K562 (cell line): ENCODE results near the gene CAMK2B. TPM values are rescaled to one million over a fixed set of nuclear protein-coding genes. Genes with fewer than 3 reads are reported as not detected.

Experiments used
- ATAC-seq: fragments of 200-7000 bp; cut with Tn5 transposase; 3 replicates; pipeline ENCODE4 v1.9.1; 2020; ENCODE audit warnings: moderate library complexity
- BruUV-seq: library from RNA; stranded (reverse); fragments of 400-500 nt; replicated peaks from 2 replicates; lab custom pipeline; 2021; lab: Mats Ljungman, UMichigan
- CTCF ChIA-PET: fragments of 300-600 bp; formaldehyde crosslinking; extraction: SDS; loops from one replicate; lab custom pipeline; 2021; ENCODE audit warnings: low intra/inter-chr PET ratio; lab: Yijun Ruan, JAX
- POLR2A ChIA-PET: fragments of 300-600, 350-650 bp; sonication (Branson Sonifier 250); formaldehyde crosslinking; extraction: SDS; loops from one replicate; lab custom pipeline; 2021; ENCODE audit warnings: antibody characterized with exemption, inconsistent platforms; lab: Yijun Ruan, JAX
- DNase-seq, 4 experiments: peaks; one replicate each; pipeline versions ENCODE4 v3.0.0 to v3.0.0-alpha.2; 2011 to 2018; ENCODE audit warnings: low spot score in 3 of 4, mixed read lengths in 3 of 4; ENCODE audit errors: extremely low read depth in 1 of 4
- FAIRE-seq: peaks from 2 replicates; lab custom pipeline; 2011; peaks lifted over from hg19 to GRCh38; lab: Jason Lieb, UNC
- H2AFZ ChIP-seq: 2 replicates; pipeline ENCODE4 v1.6.0; 2011; ENCODE audit warnings: low read depth, low read length, control low read depth, inconsistent platforms
- H3K27ac ChIP-seq: fragments of 200-600 bp; 3 replicates; pipeline ENCODE4 v1.8.0; 2011; ENCODE audit warnings: low read depth, mild to moderate bottlenecking, control low read depth, inconsistent platforms, low read length, moderate library complexity, mixed read lengths; ENCODE audit errors: extremely low read depth
- H3K27me3 ChIP-seq, 2 experiments: fragments of 300-600 bp in 1 of 2; 2 replicates in 1 of 2; 3 replicates in 1 of 2; pipeline versions ENCODE4 v1.6.0 to v1.8.0; 2011; ENCODE audit warnings: inconsistent platforms in 2 of 2, low read length in 2 of 2, mild to moderate bottlenecking in 1 of 2, mixed read lengths in 1 of 2, moderate library complexity in 1 of 2; ENCODE audit not compliant: control insufficient read depth in 2 of 2, insufficient read depth in 2 of 2
- H3K36me3 ChIP-seq: fragments of 300-600 bp; 3 replicates; pipeline ENCODE4 v1.8.0; 2011; ENCODE audit warnings: mild to moderate bottlenecking, low read length, inconsistent platforms; ENCODE audit not compliant: control insufficient read depth, insufficient read depth
- H3K4me1 ChIP-seq, 2 experiments: fragments of 200-600 bp in 1 of 2; replicated peaks in 1 of 2; 2 replicates in 1 of 2; 3 replicates in 1 of 2; pipeline versions ENCODE4 v1.5.1 to v1.8.0; 2011; ENCODE audit warnings: inconsistent platforms in 2 of 2, low read length in 2 of 2, mild to moderate bottlenecking in 1 of 2, mixed read lengths in 1 of 2, moderate library complexity in 1 of 2; ENCODE audit not compliant: control insufficient read depth in 2 of 2, insufficient read depth in 2 of 2
- H3K4me2 ChIP-seq: 2 replicates; pipeline ENCODE4 v1.6.1; 2011; ENCODE audit warnings: low read length, control low read depth, inconsistent platforms, mixed read lengths; ENCODE audit not compliant: insufficient read depth
- H3K4me3 ChIP-seq: fragments of 200-600 bp; sonication (generic), shearing (Covaris generic); 2 replicates; pipeline ENCODE4 v1.5.1; 2016; ENCODE audit warnings: control low read depth, inconsistent platforms
- H3K79me2 ChIP-seq: fragments of 200-600 bp; 3 replicates; pipeline ENCODE4 v1.8.0; 2011; ENCODE audit warnings: low read length, inconsistent platforms; ENCODE audit not compliant: control insufficient read depth, insufficient read depth
- H3K9ac ChIP-seq, 2 experiments: 2 replicates each; pipeline versions ENCODE4 v1.6.0 to v1.6.1; 2011; ENCODE audit warnings: low read depth in 2 of 2, low read length in 2 of 2, control low read depth in 1 of 2, inconsistent platforms in 1 of 2, mild to moderate bottlenecking in 1 of 2, mixed read lengths in 1 of 2; ENCODE audit not compliant: insufficient read depth in 1 of 2
- H3K9me1 ChIP-seq: one replicate; pipeline ENCODE4 v1.6.0; 2011; ENCODE audit warnings: inconsistent platforms, mild to moderate bottlenecking, low read length, moderate library complexity; ENCODE audit not compliant: control insufficient read depth, insufficient read depth
- H3K9me3 ChIP-seq: replicated peaks from 2 replicates; pipeline ENCODE4 v1.5.1; 2011; ENCODE audit warnings: low read depth, low read length, inconsistent platforms; ENCODE audit not compliant: control insufficient read depth, insufficient read depth
- H4K20me1 ChIP-seq: replicated peaks from 2 replicates; pipeline ENCODE4 v1.6.1; 2011; ENCODE audit warnings: low read length, inconsistent platforms, mixed read lengths; ENCODE audit not compliant: control insufficient read depth, insufficient read depth
- FOS ChIP-seq: IDR thresholded peaks from 3 replicates; pipeline ENCODE4 v1.6.1; 2011; ENCODE audit not compliant: insufficient read length; ENCODE audit errors: extremely low read depth
- MYBL2 ChIP-seq, 2 experiments: fragments of 450-650 bp in 1 of 2; sonication (generic) in 1 of 2; formaldehyde crosslinking in 1 of 2; IDR thresholded peaks; 2 replicates each; pipeline versions ENCODE4 v1.6.1 to v1.8.1; 2017 to 2022; ENCODE audit warnings: borderline replicate concordance in 1 of 2, inconsistent platforms in 1 of 2, low read depth in 1 of 2, mild to moderate bottlenecking in 1 of 2, missing genetic modification reagents in 1 of 2, moderate library complexity in 1 of 2
- NUFIP1 ChIP-seq: fragments of 450-650 bp; IDR thresholded peaks from 2 replicates; pipeline ENCODE4 v1.6.1; 2018; ENCODE audit not compliant: partially characterized antibody
- POLR3A ChIP-seq: IDR thresholded peaks from 2 replicates; pipeline ENCODE4 v1.6.1; 2011; ENCODE audit warnings: borderline replicate concordance, mild to moderate bottlenecking, moderate library complexity; ENCODE audit not compliant: insufficient read length, insufficient read depth; ENCODE audit errors: extremely low read depth
- STAT5B ChIP-seq: fragments of 250-450 bp; sonication (Bioruptor Pico); IDR thresholded peaks from 2 replicates; pipeline ENCODE4 v1.8.0; 2021; ENCODE audit warnings: mild to moderate bottlenecking, inconsistent platforms
- TRIM28 ChIP-seq: fragments of 450-650 bp; IDR thresholded peaks from 2 replicates; pipeline ENCODE4 v1.6.1; 2017
- ZBTB40 ChIP-seq, 2 experiments: fragments of 450-650 bp in 1 of 2; sonication (generic) in 1 of 2; formaldehyde crosslinking in 1 of 2; IDR thresholded peaks; 2 replicates each; pipeline versions ENCODE4 v1.7.1 to v1.9.0; 2016 to 2022; ENCODE audit warnings: inconsistent platforms in 1 of 2, mild to moderate bottlenecking in 1 of 2, missing genetic modification reagents in 1 of 2
- ZNF165 ChIP-seq: fragments of 250-450 bp; sonication (Bioruptor Pico); IDR thresholded peaks from 2 replicates; pipeline ENCODE4 v1.4.0; 2020; ENCODE audit warnings: borderline replicate concordance
- WGBS: fragments of 100-300 bp; shearing (Covaris generic); methylation state at CpG from one replicate; pipeline ENCODE4 v1.1.6; 2016; ENCODE audit warnings: low coverage, mixed read lengths; ENCODE audit not compliant: insufficient coverage; ENCODE audit errors: missing lambda C conversion rate; 5-methylcytosine and 5-hydroxymethylcytosine counted together
- in situ Hi-C: fragments of 300-500 bp; cut with MboI; formaldehyde crosslinking; loops from 4 replicates; pipeline ENCODE4 v1.15.0; 2018; ENCODE audit warnings: inconsistent platforms, mixed read lengths
- intact Hi-C: fragments of 100-400 bp; cut with micrococcal nuclease; formaldehyde crosslinking; loops from 2 replicates; pipeline ENCODE4 v1.14.2; 2022
- polyA plus RNA-seq, 8 experiments: library from polyadenylated mRNA; depleted of rRNA in 4 of 8; stranded (reverse) in 5 of 8; unstranded in 3 of 8; fragments of >200 nt; fragmentation: Nextera tagmentation in 2 of 8; fragmentation: Illumina TruSeq in 1 of 8; extraction: Ambion mirVana in 2 of 8; extraction: Trizol in 1 of 8; gene quantifications; 2 replicates each; pipeline versions ENCODE4 v1.2.1 to v1.2.3, GENCODE V29; 2011 to 2014; ENCODE audit warnings: inconsistent platforms in 1 of 8, missing spikeins in 1 of 8
- total RNA-seq, 7 experiments: library from RNA; depleted of rRNA in 6 of 7; stranded (reverse); fragments of >200 nt in 6 of 7; fragmentation: Illumina TruSeq in 2 of 7; extraction: Trizol in 2 of 7; gene quantifications; 2 replicates each; pipeline versions ENCODE4 v1.2.1 to v1.2.3, GENCODE V29; 2011 to 2021; ENCODE audit warnings: low replicate concordance in 1 of 7
- TF ChIP-seq, protein P1 (sequence below), 3 experiments: IDR thresholded peaks in 2 of 3; conservative IDR thresholded peaks in 1 of 3; 2 replicates each; pipeline ENCODE4 v1.5.1; 2011 to 2012; ENCODE audit warnings: low read length in 3 of 3, mild to moderate bottlenecking in 3 of 3, control low read depth in 2 of 3, improper control_type of control experiment in 1 of 3, inconsistent platforms in 1 of 3, low read depth in 1 of 3, mixed read lengths in 1 of 3, moderate library complexity in 1 of 3; ENCODE audit not compliant: insufficient read depth in 2 of 3

CAMK2B gene
- total and polyA plus RNA-seq, 9 of the 15 experiments (the other 6 are each of a cell fraction or from before 2014, with no cell fraction given) = 0.04 to 0.09 (median 0.05) TPM; not detected in 4

DNA sequence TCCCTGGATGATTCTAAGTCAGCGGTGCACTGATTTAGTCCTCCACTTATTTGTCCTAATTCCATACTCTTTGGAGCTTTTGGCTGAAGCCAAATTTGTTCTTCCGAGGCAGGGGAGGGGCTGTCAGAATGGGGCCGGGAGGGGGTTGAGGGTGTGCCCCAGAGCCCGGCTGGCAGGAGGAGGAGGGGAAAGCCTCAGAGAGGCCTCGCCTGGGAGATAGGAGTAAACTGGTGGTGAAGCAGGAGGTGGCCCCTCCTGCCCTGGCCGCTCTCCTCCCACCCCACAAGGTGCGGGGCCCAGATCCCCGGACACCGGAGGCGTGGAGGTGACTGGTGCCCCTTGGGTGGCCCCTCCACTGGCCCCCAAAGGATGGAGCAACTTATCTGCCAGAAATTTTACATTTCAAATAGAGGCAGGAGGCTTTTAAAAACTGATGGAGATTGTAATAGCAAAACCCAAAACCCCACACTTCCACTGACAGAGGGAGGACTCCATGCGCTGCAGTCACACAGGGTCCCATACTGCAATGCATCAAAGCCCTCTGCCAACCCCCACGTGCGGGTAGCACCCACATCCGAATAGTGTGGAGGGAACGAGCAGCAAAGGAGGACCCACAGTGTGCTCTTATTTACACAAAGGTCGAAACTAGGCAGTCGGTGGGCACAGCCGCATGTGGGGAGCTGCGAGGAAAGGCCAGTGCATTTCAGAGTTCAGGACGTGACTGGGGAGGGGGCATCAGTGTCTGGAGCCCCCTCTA lies 61.9 kb downstream of the CAMK2B start:
- H3K9me1 ChIP-seq = no peaks in the 10 kb centered on the region
- BruUV-seq = no TSS peak
- no peak overlapping the region for H3K4me3 ChIP-seq
- intact Hi-C loops = no loop called here
- ChIA-PET CTCF (no interaction called here), POLR2A (no interaction called here)
- H3K27me3 ChIP-seq = peaks cover 39 to 66% of the 10 kb centered on the region in 2 experiments
- no peaks in the 10 kb centered on the region for H3K36me3 ChIP-seq
- H4K20me1 ChIP-seq = peaks cover 3% of the 10 kb centered on the region; the same call in 1 of the 2 replicates
- in situ Hi-C loops = no loop called here
- DNase-seq (no peak), FAIRE-seq (no peak), ATAC-seq (no peak)
- no peaks in the 10 kb centered on the region for H3K9me3 ChIP-seq
- H2AFZ ChIP-seq = no peak overlapping the region
- peaks cover 9 to 10% of the 10 kb centered on the region in 2 experiments; a peak in 4 of 5 replicates for H3K4me1 ChIP-seq
- H3K79me2 ChIP-seq = no peaks in the 10 kb centered on the region
- H3K27ac ChIP-seq = no peak overlapping the region
- no peak overlapping the region for H3K9ac ChIP-seq
- no peak overlapping the region for H3K4me2 ChIP-seq
- 5% methylated on average over 20 of the region's 20 CpGs for WGBS
- TF ChIP-seq MYBL2 (IDR thresholded peaks at IDR 0.05; ENCODE audit: low read depth) (no peak), MYBL2 (CRISPR knock-in tag; IDR thresholded peaks at IDR 0.05; ENCODE audit: borderline replicate concordance) (no peak), STAT5B (CRISPR knock-in tag) (no peak), ZBTB40 (IDR thresholded peaks at IDR 0.05) (no peak), ZBTB40 (CRISPR knock-in tag; IDR thresholded peaks at IDR 0.05) (no peak), FOS (no peak), TRIM28 (no peak), POLR3A (no peak), ZNF165 (CRISPR knock-in tag) (no peak), NUFIP1 (no peak)
- TF ChIP-seq, protein P1, sequence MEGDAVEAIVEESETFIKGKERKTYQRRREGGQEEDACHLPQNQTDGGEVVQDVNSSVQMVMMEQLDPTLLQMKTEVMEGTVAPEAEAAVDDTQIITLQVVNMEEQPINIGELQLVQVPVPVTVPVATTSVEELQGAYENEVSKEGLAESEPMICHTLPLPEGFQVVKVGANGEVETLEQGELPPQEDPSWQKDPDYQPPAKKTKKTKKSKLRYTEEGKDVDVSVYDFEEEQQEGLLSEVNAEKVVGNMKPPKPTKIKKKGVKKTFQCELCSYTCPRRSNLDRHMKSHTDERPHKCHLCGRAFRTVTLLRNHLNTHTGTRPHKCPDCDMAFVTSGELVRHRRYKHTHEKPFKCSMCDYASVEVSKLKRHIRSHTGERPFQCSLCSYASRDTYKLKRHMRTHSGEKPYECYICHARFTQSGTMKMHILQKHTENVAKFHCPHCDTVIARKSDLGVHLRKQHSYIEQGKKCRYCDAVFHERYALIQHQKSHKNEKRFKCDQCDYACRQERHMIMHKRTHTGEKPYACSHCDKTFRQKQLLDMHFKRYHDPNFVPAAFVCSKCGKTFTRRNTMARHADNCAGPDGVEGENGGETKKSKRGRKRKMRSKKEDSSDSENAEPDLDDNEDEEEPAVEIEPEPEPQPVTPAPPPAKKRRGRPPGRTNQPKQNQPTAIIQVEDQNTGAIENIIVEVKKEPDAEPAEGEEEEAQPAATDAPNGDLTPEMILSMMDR (IDR thresholded peaks at IDR 0.05 in 2 of 3, conservative IDR thresholded peaks at IDR 0.05 in 1 of 3; ENCODE audit: insufficient read depth in 2 of 3, low read depth in 1 of 3, low read length in 3 of 3) = no peak
